Activated CD4-positive, CD25-positive, alpha-beta regulatory T cell treated with anti-CD3 and anti-CD28 coated beads, Interleukin-2, amount 50 U/mL, for 24 hours (primary cell): ENCODE data around the gene PLA2G4C.
A peak's percentile ranks its signal among the peaks of the same experiment; 100 is the strongest.

Experiments
- ATAC-seq, 2 donors: fragments of 150-1000 bp; cut with Tn5 transposase; one replicate each; pipeline ENCODE4 v1.10.0; 2021; ENCODE audit warnings: mild to moderate bottlenecking in 1 of 2, moderate library complexity in 1 of 2

Gene PLA2G4C, protein sequence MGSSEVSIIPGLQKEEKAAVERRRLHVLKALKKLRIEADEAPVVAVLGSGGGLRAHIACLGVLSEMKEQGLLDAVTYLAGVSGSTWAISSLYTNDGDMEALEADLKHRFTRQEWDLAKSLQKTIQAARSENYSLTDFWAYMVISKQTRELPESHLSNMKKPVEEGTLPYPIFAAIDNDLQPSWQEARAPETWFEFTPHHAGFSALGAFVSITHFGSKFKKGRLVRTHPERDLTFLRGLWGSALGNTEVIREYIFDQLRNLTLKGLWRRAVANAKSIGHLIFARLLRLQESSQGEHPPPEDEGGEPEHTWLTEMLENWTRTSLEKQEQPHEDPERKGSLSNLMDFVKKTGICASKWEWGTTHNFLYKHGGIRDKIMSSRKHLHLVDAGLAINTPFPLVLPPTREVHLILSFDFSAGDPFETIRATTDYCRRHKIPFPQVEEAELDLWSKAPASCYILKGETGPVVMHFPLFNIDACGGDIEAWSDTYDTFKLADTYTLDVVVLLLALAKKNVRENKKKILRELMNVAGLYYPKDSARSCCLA

DNA sequence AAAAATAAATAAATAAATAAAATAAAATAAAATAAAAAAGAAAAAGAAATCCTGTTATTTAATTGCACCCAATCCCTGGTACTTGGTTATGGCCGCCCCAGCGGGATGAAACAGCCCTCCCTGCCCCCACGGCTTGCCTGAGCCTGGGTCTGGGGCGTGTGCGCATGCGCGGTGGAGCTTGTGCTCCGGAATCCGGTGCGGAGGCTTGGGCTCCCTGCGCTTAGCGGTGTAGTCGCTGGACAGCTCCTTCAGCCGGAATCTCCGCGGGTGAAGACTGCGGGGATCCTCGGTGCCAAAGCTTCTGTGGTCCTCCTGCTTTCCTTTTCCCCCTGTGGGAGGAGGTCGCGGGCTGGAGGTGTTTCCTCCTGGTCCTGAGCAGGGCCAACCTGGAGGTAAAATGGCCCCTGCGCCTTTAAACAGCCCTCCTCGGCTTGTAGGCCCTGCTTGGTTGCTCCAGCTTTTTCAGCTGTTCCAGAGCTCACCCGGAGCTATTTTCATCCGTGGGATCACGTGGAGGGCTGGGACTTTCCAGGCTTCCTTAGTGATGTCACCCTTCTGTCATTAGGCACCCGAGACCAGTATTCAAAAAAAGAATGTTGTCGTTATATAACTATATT lies at the start of gene PLA2G4C:
Gene PLA2G4C, minus strand, starts transcription at position 468 of the 617 bp plus-strand sequence. CDS start 4,288 bp downstream, outside the sequence.
- ATAC-seq = peak; percentile 79 to 84

- ATAC-seq = no peak
These were observed 47.7 kb upstream of the PLA2G4C start for GRCh38 chr19:48158210-48158790.

GRCh38 chr19:48154003-48154402 lies 43.4 kb upstream of the PLA2G4C start:
- ATAC-seq = no peak

DNA sequence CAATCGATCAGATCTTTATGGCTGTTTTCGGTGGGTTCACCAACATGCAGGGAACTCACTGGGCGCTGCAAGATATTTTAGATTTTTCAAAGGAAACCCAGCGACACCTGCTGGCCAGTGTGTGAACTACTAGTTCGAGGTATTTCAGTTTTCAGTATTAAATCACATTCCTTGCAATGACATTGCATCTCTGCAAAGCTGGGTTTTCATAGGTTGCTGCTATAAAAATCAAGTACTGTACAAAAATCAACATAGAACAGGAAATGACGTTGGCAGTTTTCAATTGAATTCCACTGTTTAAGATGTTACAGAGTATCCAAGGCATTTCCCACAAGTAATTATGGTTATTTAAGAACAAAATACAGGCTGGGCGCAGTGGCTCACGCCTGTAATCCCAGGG lies 41.9 kb upstream of the PLA2G4C start:
- peak in 1 of 2 donors; percentile 51 for ATAC-seq

- ATAC-seq = no peak
These were observed 38.8 kb upstream of the PLA2G4C start for GRCh38 chr19:48149430-48149829.

DNA sequence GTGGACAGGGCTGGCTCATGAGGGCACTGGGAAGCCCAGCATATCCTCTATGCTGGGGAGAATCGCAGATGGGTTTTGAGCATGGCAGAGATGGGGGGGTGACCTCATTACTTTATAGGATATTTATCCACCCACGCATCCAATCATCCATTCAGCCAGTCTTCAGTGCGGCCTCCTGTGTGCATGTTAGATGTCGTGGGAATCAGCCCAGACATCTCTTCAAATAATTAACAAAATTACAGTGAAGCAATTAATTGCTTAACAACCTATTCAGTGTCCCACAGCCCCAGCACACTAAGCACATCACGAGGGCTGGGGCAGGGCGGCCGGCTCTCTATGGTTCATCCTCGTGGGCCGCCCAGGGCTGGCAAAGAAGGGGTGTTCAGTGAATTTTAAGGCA lies 38.0 kb upstream of the PLA2G4C start:
- no peak for ATAC-seq

- ATAC-seq = no peak
These were observed 37.1 kb upstream of the PLA2G4C start for GRCh38 chr19:48147597-48148175.

- no peak for ATAC-seq
These were observed 28.4 kb upstream of the PLA2G4C start for GRCh38 chr19:48139053-48139452.

- ATAC-seq = no peak
These were observed 26.8 kb upstream of the PLA2G4C start for GRCh38 chr19:48137411-48137810.

DNA sequence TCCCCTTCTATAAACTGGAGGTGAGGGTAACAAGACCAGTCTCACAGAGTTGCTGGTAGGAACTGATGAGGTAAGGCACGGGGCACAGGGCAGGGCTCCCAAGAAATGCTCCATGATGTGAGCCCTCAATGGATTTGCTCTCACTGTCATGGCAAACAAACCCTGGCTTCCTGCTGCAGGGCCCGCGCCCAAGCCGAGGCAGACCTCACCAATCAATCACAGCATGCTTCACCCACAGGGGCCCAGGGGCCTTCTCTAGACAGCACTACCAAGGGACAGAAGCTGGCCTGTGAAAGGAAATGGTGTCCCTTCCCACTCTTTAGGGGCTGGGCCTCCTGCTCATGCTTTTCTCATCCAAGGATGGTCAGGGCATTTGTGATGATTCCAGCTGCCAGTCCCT lies 25.9 kb upstream of the PLA2G4C start:
- ATAC-seq = no peak

GRCh38 chr19:48135411-48135810 lies 24.8 kb upstream of the PLA2G4C start:
- no peak for ATAC-seq

DNA sequence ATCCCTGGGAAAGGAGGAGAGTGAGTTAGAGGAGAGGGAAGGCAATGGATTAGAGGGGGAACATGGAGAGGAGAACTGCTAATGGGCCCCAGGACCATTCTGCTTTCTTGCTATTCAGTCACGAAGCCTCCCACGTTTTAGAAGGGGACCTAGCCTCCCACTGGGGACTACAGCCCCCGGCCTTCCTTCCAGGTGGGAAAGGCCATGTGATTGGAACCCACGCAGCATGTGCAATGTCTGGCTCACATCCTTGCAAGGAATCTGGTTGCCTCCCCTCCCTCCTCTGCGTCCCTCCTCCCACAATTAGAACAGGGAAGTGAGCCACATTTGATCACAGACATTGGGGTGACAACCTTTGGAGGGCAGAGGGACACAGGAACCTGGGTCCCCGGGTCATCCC lies 22.5 kb upstream of the PLA2G4C start:
- no peak for ATAC-seq

DNA sequence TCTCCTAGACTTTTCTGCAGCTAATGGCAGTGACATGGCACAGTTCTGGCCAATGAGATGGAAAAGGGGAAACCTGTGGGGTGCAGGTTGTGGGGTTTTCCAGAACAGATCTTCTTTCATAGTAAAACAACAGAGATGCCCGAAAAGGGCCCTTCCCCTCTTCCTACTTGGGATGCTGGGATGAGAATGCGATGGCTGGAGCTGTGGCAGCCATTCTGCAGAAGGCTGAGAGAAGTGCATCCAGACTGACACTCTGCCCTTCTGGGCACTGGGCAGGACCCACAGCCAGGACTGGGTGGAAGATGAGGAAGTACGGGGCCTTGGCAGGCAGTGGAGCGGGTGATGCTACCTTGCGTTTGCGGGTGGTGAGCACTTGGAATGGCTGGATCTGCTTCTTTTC lies 16.9 kb upstream of the PLA2G4C start:
- no peak for ATAC-seq

- ATAC-seq = peak; percentile 65 to 70
These were observed 13.5 kb upstream of the PLA2G4C start for GRCh38 chr19:48123907-48124651.

- no peak for ATAC-seq
These were observed 11.8 kb upstream of the PLA2G4C start for GRCh38 chr19:48122421-48122820.

DNA sequence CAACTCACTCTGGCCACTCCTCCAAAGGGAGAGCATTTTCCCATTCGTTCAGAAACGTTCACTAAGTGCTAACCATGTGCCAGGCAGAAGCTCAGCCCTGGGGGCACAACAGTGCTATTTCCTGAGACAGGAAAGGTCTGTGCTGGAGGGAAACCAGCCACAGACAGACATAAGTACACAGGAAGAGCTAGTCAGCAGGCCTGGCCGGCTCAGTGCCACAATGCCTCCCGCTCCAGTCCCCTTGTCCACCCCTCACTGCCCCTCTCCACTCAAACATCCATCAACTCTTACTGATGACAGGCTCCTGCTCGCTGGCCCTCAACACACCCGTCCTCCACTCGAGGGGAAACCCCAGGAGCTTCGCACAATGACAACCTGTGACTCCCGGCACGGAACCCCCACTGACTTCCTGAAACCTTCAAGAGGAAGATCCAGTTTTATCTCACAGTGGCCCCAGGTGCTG lies 11.3 kb upstream of the PLA2G4C start:
- peak in 1 of 2 donors; percentile 25 for ATAC-seq

DNA sequence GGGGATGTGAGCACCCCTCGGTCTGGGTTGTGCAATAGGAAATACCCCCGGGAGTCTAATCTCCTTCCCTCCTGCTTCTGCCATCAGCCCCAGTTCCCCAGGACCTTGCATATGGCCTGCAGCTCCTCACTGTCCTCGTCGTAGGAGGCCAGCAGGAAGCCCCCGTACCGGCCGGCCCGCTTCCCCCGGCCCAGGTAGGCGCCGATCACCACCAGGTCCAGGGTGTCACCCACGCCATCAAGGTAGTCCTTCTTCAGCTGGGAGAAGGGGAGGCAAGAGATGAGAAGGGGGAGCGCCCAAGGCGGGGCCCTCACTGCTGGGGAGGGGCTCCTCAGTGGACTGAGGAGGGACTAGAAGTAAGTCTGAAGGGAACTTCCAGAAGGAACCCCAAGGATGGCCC lies 10.4 kb upstream of the PLA2G4C start:
- ATAC-seq = no peak

DNA sequence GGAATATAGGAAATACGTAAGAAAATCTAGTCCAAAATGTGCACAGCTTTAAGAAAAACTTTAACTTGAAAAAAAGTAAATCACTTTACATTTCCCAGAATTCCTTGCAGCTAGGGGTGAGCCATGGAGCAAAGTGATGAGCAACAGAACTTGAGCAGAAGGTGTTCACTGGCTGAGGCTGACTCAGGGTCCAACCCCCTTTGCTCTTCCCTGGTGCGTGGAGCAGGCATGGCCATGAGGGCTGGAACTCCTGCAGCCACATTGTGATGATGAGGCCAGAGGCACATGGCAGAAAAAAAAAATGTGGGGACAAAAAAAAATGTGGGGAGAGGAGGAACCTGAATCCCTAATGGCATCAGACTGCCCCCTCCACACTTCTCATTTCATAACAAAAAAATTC lies 9.9 kb upstream of the PLA2G4C start:
- ATAC-seq = no peak

DNA sequence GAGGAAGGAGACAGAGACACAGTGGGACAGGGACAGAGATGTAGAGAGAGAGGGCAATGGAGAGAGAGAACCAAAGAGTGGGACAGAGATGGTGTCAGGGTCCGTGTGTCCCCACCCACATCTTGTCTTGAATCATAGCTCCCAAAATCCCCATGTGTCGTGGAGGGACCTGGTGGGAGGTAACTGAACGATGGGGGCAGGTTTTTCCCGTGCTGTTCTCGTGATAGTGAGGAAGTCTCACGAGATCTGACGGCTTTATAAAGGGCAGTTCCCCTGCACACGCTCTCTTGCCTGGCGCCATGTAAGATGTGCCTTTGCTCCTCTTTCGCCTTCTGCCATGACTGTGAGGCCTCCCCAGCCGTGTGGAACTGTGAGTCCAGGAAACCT lies 7.5 kb upstream of the PLA2G4C start:
- no peak for ATAC-seq

GRCh38 chr19:48117515-48118130 lies 7.0 kb upstream of the PLA2G4C start:
- no peak for ATAC-seq

- no peak for ATAC-seq
These were observed 2.7 kb upstream of the PLA2G4C start for GRCh38 chr19:48113190-48113917.
